SK-N-SH (cell line): ENCODE measurements around the gene PPP2R3A. TPM values are rescaled to one million over a fixed set of nuclear protein-coding genes. Genes with fewer than 3 reads are reported as not detected.
A peak's percentile ranks its signal among the peaks of the same experiment; 100 is the strongest.

ENCODE experiments used
- CTCF ChIA-PET: fragments of 300-600, 350-600 bp; formaldehyde crosslinking; extraction: SDS; loops from one replicate; lab custom pipeline; 2021; lab: Yijun Ruan, JAX
- POLR2A ChIA-PET: fragments of 350-600 bp; sonication (Branson Sonifier 250); formaldehyde crosslinking; extraction: SDS; loops from one replicate; lab custom pipeline; 2020; ENCODE audit warnings: antibody characterized with exemption, inconsistent platforms; lab: Yijun Ruan, JAX
- DNase-seq: peaks from one replicate; pipeline ENCODE4 v3.0.0; 2012
- H2AFZ ChIP-seq: fragments of 200-600 bp; sonication (generic); 2 replicates; pipeline ENCODE4 v1.8.1; 2016; ENCODE audit warnings: antibody characterized with exemption, mild to moderate bottlenecking, low read depth
- H3F3A ChIP-seq: fragments of 200-600 bp; sonication (generic); replicated peaks from 2 replicates; pipeline ENCODE3; 2016; ENCODE audit warnings: antibody characterized with exemption, mild to moderate bottlenecking; ENCODE audit not compliant: insufficient read depth
- H3K27ac ChIP-seq, 2 experiments: fragments of 200-500 bp in 1 of 2; fragments of 200-600 bp in 1 of 2; sonication (Bioruptor generic) in 1 of 2; sonication (generic), shearing (Covaris generic) in 1 of 2; 2 replicates each; pipeline versions ENCODE4 v1.5.1 to v1.6.1; 2014 to 2016; ENCODE audit warnings: low read depth in 2 of 2, inconsistent platforms in 1 of 2, low read length in 1 of 2, mild to moderate bottlenecking in 1 of 2, mixed read lengths in 1 of 2
- H3K27me3 ChIP-seq: fragments of 200-600 bp; sonication (generic), shearing (Covaris generic); 2 replicates; pipeline ENCODE4 v1.6.1; 2016; ENCODE audit warnings: mixed run types; ENCODE audit not compliant: insufficient read depth
- H3K36me3 ChIP-seq, 2 experiments: fragments of 200-500 bp in 1 of 2; fragments of 200-600 bp in 1 of 2; sonication (Bioruptor generic) in 1 of 2; sonication (generic) in 1 of 2; replicated peaks in 1 of 2; 2 replicates each; pipeline versions ENCODE3 to v1.5.1; 2014 to 2016; ENCODE audit warnings: low read length in 1 of 2, mild to moderate bottlenecking in 1 of 2; ENCODE audit not compliant: insufficient read depth in 2 of 2, control insufficient read depth in 1 of 2
- H3K4me1 ChIP-seq, 2 experiments: fragments of 200-500 bp in 1 of 2; fragments of 200-600 bp in 1 of 2; sonication (Bioruptor generic) in 1 of 2; sonication (generic), shearing (Covaris generic) in 1 of 2; 2 replicates each; pipeline versions ENCODE4 v1.5.1 to v1.6.1; 2014 to 2016; ENCODE audit warnings: low read depth in 1 of 2, low read length in 1 of 2, mixed run types in 1 of 2; ENCODE audit not compliant: insufficient read depth in 2 of 2, control insufficient read depth in 1 of 2
- H3K4me2 ChIP-seq: fragments of 200-600 bp; sonication (generic), shearing (Covaris generic); 2 replicates; pipeline ENCODE4 v1.6.1; 2017; ENCODE audit warnings: mixed run types
- H3K4me3 ChIP-seq, 2 experiments: fragments of 200-500 bp in 1 of 2; fragments of 200-600 bp in 1 of 2; sonication (Bioruptor generic) in 1 of 2; sonication (generic), shearing (Covaris generic) in 1 of 2; 2 replicates each; pipeline versions ENCODE4 v1.5.1 to v1.8.1; 2014 to 2016; ENCODE audit warnings: low read depth in 2 of 2, inconsistent platforms in 1 of 2, low read length in 1 of 2, mild to moderate bottlenecking in 1 of 2, mixed read lengths in 1 of 2, moderate library complexity in 1 of 2
- H3K79me2 ChIP-seq: fragments of 200-600 bp; sonication (generic); 2 replicates; pipeline ENCODE4 v1.8.1; 2017; ENCODE audit warnings: mild to moderate bottlenecking; ENCODE audit not compliant: insufficient read depth
- H3K9ac ChIP-seq: fragments of 200-600 bp; sonication (generic); 2 replicates; pipeline ENCODE4 v1.6.1; 2017; ENCODE audit warnings: mixed run types
- H3K9me2 ChIP-seq: fragments of 200-600 bp; sonication (generic); 2 replicates; pipeline ENCODE4 v1.6.1; 2017; ENCODE audit warnings: mixed run types
- H3K9me3 ChIP-seq: fragments of 200-600 bp; sonication (generic); 2 replicates; pipeline ENCODE4 v1.6.1; 2017; ENCODE audit warnings: mixed run types, mild to moderate bottlenecking, moderate library complexity
- H4K20me1 ChIP-seq: fragments of 200-600 bp; sonication (generic); 2 replicates; pipeline ENCODE4 v1.6.1; 2017; ENCODE audit warnings: mild to moderate bottlenecking, mixed run types; ENCODE audit not compliant: insufficient read depth
- CHD2 ChIP-seq: fragments of 150-350 bp; IDR thresholded peaks from 2 replicates; pipeline ENCODE4 v1.6.1; 2018; ENCODE audit warnings: low read length; ENCODE audit not compliant: partially characterized antibody
- ELF1 ChIP-seq: IDR thresholded peaks from 2 replicates; pipeline ENCODE4 v1.4.0; 2012
- EP300 ChIP-seq, 2 experiments: IDR thresholded peaks; 2 replicates each; pipeline versions ENCODE4 v1.4.0 to v1.6.1; 2012; ENCODE audit warnings: borderline replicate concordance in 1 of 2, low read depth in 1 of 2, low read length in 1 of 2
- EZH2phosphoT487 ChIP-seq: fragments of 200-600 bp; sonication (generic); IDR thresholded peaks from 2 replicates; pipeline ENCODE4 v1.6.1; 2017; ENCODE audit warnings: low read depth, mixed run types, mild to moderate bottlenecking, antibody characterized with exemption, moderate library complexity, borderline replicate concordance
- FOSL2 ChIP-seq: IDR thresholded peaks from 2 replicates; pipeline ENCODE4 v1.4.0; 2012; ENCODE audit warnings: low read depth, mild to moderate bottlenecking, moderate library complexity, borderline replicate concordance
- FOXJ3 ChIP-seq: sonication (generic); formaldehyde crosslinking; IDR thresholded peaks from 2 replicates; pipeline ENCODE4 v1.5.1; 2020; ENCODE audit warnings: mild to moderate bottlenecking, missing genetic modification reagents
- FOXM1 ChIP-seq: IDR thresholded peaks from 2 replicates; pipeline ENCODE4 v1.4.0; 2012; ENCODE audit warnings: low read depth, mild to moderate bottlenecking
- GABPA ChIP-seq: IDR thresholded peaks from 2 replicates; pipeline ENCODE4 v1.4.0; 2012; ENCODE audit warnings: low read depth, mild to moderate bottlenecking
- GATA2 ChIP-seq: sonication (generic); formaldehyde crosslinking; IDR thresholded peaks from 2 replicates; pipeline ENCODE4 v1.5.0; 2020; ENCODE audit warnings: mild to moderate bottlenecking, missing genetic modification reagents
- JUND ChIP-seq: IDR thresholded peaks from 2 replicates; pipeline ENCODE4 v1.4.0; 2012
- MAX ChIP-seq: IDR thresholded peaks from 2 replicates; pipeline ENCODE4 v1.4.0; 2012; ENCODE audit warnings: low read depth
- MXI1 ChIP-seq: IDR thresholded peaks from 2 replicates; pipeline ENCODE4 v1.6.1; 2012; ENCODE audit warnings: mild to moderate bottlenecking, low read depth, low read length, improper control_type of control experiment
- NFIC ChIP-seq: IDR thresholded peaks from 2 replicates; pipeline ENCODE4 v1.4.0; 2012; ENCODE audit warnings: borderline replicate concordance
- PBX3 ChIP-seq: IDR thresholded peaks from 2 replicates; pipeline ENCODE4; 2012
- RAD21 ChIP-seq: IDR thresholded peaks from 2 replicates; pipeline ENCODE4 v1.6.1; 2012; ENCODE audit warnings: mild to moderate bottlenecking, low read length
- RCOR1 ChIP-seq: fragments of 150-350 bp; IDR thresholded peaks from 2 replicates; pipeline ENCODE4 v1.6.1; 2017; ENCODE audit warnings: antibody characterized with exemption, low read length
- RFX5 ChIP-seq: IDR thresholded peaks from 2 replicates; pipeline ENCODE4 v1.6.1; 2012; ENCODE audit warnings: mild to moderate bottlenecking, improper control_type of control experiment, low read length
- RXRA ChIP-seq: IDR thresholded peaks from 2 replicates; pipeline ENCODE4 v1.4.0; 2012; ENCODE audit warnings: low read depth, mild to moderate bottlenecking, borderline replicate concordance
- TEAD4 ChIP-seq: IDR thresholded peaks from 2 replicates; pipeline ENCODE4 v1.4.0; 2012; ENCODE audit warnings: mild to moderate bottlenecking, borderline replicate concordance; ENCODE audit not compliant: insufficient read depth
- YY1 ChIP-seq: IDR thresholded peaks from 2 replicates; pipeline ENCODE4 v1.4.0; 2012; ENCODE audit warnings: low read depth, mild to moderate bottlenecking
- WGBS: methylation state at CpG from one replicate; pipeline ENCODE4 v1.1.6; 2017; ENCODE audit warnings: low lambda C conversion rate; 5-methylcytosine and 5-hydroxymethylcytosine counted together
- polyA plus RNA-seq, 3 experiments: library from polyadenylated mRNA; depleted of rRNA; stranded (reverse); fragments of >200 nt; gene quantifications; 2 replicates each; pipeline ENCODE4 v1.2.3, GENCODE V29; 2012
- TF ChIP-seq, protein P1 (sequence below): IDR thresholded peaks from 2 replicates; pipeline ENCODE4 v1.4.0; 2012; ENCODE audit warnings: low read depth, borderline replicate concordance
- TF ChIP-seq, protein P2 (sequence below): fragments of 150-350 bp; IDR thresholded peaks from 2 replicates; pipeline ENCODE4 v1.6.1; 2016; ENCODE audit warnings: mild to moderate bottlenecking, low read depth, low read length

PPP2R3A gene
- polyA plus RNA-seq, 1 of the 3 experiments (the other 2 are of a cell fraction), result 3.9 TPM

DNA sequence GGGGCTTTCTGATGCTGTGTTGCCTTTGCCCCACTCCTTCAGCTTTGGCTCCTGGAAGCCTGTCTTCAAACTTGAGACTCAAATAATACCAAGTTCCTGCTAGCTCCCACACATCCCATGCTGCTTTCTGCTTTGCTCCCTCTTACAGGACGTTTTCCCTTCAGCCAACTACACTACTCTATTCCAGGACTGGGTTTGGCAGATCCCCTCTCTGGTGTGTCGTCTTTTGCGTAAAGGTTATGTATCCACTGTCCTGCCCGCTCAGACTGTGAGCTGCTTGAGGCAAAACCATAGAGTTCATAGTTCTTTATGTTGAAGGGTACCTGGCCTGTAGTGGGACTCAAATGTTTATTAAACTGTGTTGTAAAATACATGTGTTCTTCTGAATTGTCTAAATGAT, 25.4 kb downstream of the PPP2R3A start:
- H3K36me3 ChIP-seq, result no peaks in the 10 kb centered on the region
- H3K9ac ChIP-seq, result no peak overlapping the region
- CTCF ChIA-PET, result interaction anchor here (0.9 kb wide), 1 partner anchor 88 kb away, joined by 3 read pairs; no protein-coding TSS in a partner anchor
- peaks cover 33% of the 10 kb centered on the region for H3F3A ChIP-seq
- H3K27me3 ChIP-seq, result no peaks in the 10 kb centered on the region
- H3K79me2 ChIP-seq, result peaks cover 89% of the 10 kb centered on the region
- no peaks in the 10 kb centered on the region for H4K20me1 ChIP-seq
- peaks cover 4 to 19% of the 10 kb centered on the region in 2 experiments; a peak in 3 of 4 replicates for H3K4me1 ChIP-seq
- peak overlapping the region in 1 of 2 experiments; percentile 94; a peak in 2 of 4 replicates for H3K27ac ChIP-seq
- no peak overlapping the region for H3K4me2 ChIP-seq
- DNase-seq, result no peak
- no peaks in the 10 kb centered on the region for H3K9me2 ChIP-seq
- no peak overlapping the region for H2AFZ ChIP-seq
- no peaks in the 10 kb centered on the region for H3K9me3 ChIP-seq
- H3K4me3 ChIP-seq, result no peak overlapping the region
- POLR2A ChIA-PET, result no interaction called here
- 86% methylated on average over 4 of the region's 4 CpGs for WGBS
- no peak for TF ChIP-seq GATA2 (CRISPR knock-in tag)
- TF ChIP-seq EZH2phosphoT487, result no peak
- TF ChIP-seq GABPA, result no peak
- TF ChIP-seq JUND, result no peak
- no peak for TF ChIP-seq FOXM1
- TF ChIP-seq EP300 (IDR thresholded peaks at IDR 0.05; ENCODE audit: borderline replicate concordance in 1 of 2, low read depth in 1 of 2, low read length in 1 of 2), result no peak
- TF ChIP-seq, protein P1, sequence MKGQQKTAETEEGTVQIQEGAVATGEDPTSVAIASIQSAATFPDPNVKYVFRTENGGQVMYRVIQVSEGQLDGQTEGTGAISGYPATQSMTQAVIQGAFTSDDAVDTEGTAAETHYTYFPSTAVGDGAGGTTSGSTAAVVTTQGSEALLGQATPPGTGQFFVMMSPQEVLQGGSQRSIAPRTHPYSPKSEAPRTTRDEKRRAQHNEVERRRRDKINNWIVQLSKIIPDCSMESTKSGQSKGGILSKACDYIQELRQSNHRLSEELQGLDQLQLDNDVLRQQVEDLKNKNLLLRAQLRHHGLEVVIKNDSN, result no peak
- TF ChIP-seq FOSL2, result no peak
- TF ChIP-seq RFX5, result no peak
- TF ChIP-seq RCOR1, result no peak
- no peak for TF ChIP-seq RXRA
- no peak for TF ChIP-seq TEAD4
- TF ChIP-seq MXI1, result no peak
- no peak for TF ChIP-seq RAD21
- no peak for TF ChIP-seq FOXJ3 (CRISPR knock-in tag)
- TF ChIP-seq ELF1, result no peak

DNA sequence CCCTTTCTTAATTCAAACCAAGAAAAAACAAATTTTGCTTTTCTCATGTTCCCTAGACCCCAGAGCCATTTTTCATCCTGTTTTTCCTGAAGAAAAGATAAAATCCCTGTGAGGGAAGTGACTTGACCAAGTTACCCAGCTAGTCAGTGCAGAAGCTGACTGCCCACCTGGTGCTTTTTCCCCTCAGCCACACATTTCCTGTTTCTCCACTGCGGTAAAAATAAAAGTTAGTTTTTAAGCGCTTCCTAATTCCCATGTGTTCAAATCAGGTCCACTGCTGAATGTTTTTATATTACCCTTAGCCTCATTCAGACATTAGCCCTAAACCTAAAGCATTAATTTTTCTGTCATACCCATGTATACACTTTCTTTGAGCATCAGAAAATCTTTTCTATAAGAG, 26.1 kb downstream of the PPP2R3A start:
- TF ChIP-seq MXI1 (no peak), MAX (no peak), PBX3 (no peak), FOXJ3 (CRISPR knock-in tag) (no peak), YY1 (no peak), RXRA (no peak), RFX5 (no peak), ELF1 (no peak), EZH2phosphoT487 (no peak), CHD2 (no peak), NFIC (no peak)
- TF ChIP-seq, protein P2, sequence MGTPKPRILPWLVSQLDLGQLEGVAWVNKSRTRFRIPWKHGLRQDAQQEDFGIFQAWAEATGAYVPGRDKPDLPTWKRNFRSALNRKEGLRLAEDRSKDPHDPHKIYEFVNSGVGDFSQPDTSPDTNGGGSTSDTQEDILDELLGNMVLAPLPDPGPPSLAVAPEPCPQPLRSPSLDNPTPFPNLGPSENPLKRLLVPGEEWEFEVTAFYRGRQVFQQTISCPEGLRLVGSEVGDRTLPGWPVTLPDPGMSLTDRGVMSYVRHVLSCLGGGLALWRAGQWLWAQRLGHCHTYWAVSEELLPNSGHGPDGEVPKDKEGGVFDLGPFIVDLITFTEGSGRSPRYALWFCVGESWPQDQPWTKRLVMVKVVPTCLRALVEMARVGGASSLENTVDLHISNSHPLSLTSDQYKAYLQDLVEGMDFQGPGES, result no peak
- Histone ChIP-seq H3K4me1 (peaks cover 4 to 19% of the 10 kb centered on the region in 2 experiments; a peak in 3 of 4 replicates), H3K9me2 (no peaks in the 10 kb centered on the region), H3K9me3 (no peaks in the 10 kb centered on the region), H3K4me2 (peak overlapping the region; percentile 54; the same call in 1 of the 2 replicates), H3K4me3 (no peak overlapping the region), H3F3A (peaks cover 33% of the 10 kb centered on the region), H3K36me3 (no peaks in the 10 kb centered on the region), H3K79me2 (peaks cover 89% of the 10 kb centered on the region), H4K20me1 (no peaks in the 10 kb centered on the region), H2AFZ (no peak overlapping the region), H3K27me3 (no peaks in the 10 kb centered on the region), H3K27ac (peak overlapping the region; percentile 14 to 94; a peak in 3 of 4 replicates), H3K9ac (peak overlapping the region; percentile 50; the same call in 1 of the 2 replicates)
- POLR2A ChIA-PET, result no interaction called here
- DNase-seq, result no peak
- CTCF ChIA-PET, result no interaction called here
- 43% methylated on average over 2 of the region's 2 CpGs for whole genome bisulfite sequencing
